Measurements from ENCODE around the gene KCNG2. TPM values are rescaled to one million over a fixed set of nuclear protein-coding genes. Genes with fewer than 3 reads are reported as not detected.

The KCNG2 gene
- total and polyA plus RNA-seq, 2 of the 13 experiments (the other 11 are each of a cell fraction or from before 2014, with no cell fraction given), result not detected

GRCh38 chr18:79790996-79791972, 6.5 kb upstream of the KCNG2 start (continued):
- TF ChIP-seq HNF1B (CRISPR knock-in tag; IDR thresholded peaks at IDR 0.05), result no peak
- no peak for TF ChIP-seq RFX3 (CRISPR knock-in tag; IDR thresholded peaks at IDR 0.05)
- peak; percentile 94 for TF ChIP-seq SALL1 (CRISPR knock-in tag; IDR thresholded peaks at IDR 0.05)
- TF ChIP-seq ATF5 (CRISPR knock-in tag; IDR thresholded peaks at IDR 0.05; ENCODE audit: low read depth), result no peak
- peak; percentile 43 for TF ChIP-seq CREM (IDR thresholded peaks at IDR 0.05)
- no peak for TF ChIP-seq CREM (CRISPR knock-in tag; IDR thresholded peaks at IDR 0.05)
- TF ChIP-seq ETS1 (CRISPR knock-in tag; IDR thresholded peaks at IDR 0.05), result no peak
- peak; percentile 32; the same call in 1 of the 2 replicates for TF ChIP-seq ZBTB20 (CRISPR knock-in tag; IDR thresholded peaks at IDR 0.05; ENCODE audit: borderline replicate concordance, low read depth)
- TF ChIP-seq PCBP1 (IDR thresholded peaks at IDR 0.05; ENCODE audit: borderline replicate concordance, low read depth, low read length), result no peak
- TF ChIP-seq FOSL1 (CRISPR knock-in tag; IDR thresholded peaks at IDR 0.05; ENCODE audit: borderline replicate concordance), result peak; percentile 55; the same call in 1 of the 2 replicates
- peak; percentile 79 for TF ChIP-seq IKZF5 (CRISPR knock-in tag; IDR thresholded peaks at IDR 0.05)
- no peak for TF ChIP-seq ZSCAN20 (CRISPR knock-in tag; IDR thresholded peaks at IDR 0.05; ENCODE audit: borderline replicate concordance)
- no peak for TF ChIP-seq BRD4 (CRISPR knock-in tag; IDR thresholded peaks at IDR 0.05)
- no peak for TF ChIP-seq ZNF17 (CRISPR knock-in tag; IDR thresholded peaks at IDR 0.05)
- TF ChIP-seq MLXIP (CRISPR knock-in tag; IDR thresholded peaks at IDR 0.05; ENCODE audit: borderline replicate concordance), result no peak
- TF ChIP-seq ZXDC (CRISPR knock-in tag; IDR thresholded peaks at IDR 0.05), result 0 out of 2 replicates have a peak, but pooled peaks have one; percentile 41
- TF ChIP-seq BCL6 (CRISPR knock-in tag; IDR thresholded peaks at IDR 0.05), result peak; percentile 83
- TF ChIP-seq ZNF430 (CRISPR knock-in tag; IDR thresholded peaks at IDR 0.05), result 0 out of 2 replicates have a peak, but pooled peaks have one; percentile 37

Measured in HepG2 (cell line).